Smooth muscle cell of the pulmonary artery (primary cell): Measurements from ENCODE around the gene PCP4. TPM values are rescaled to one million over a fixed set of nuclear protein-coding genes. Genes with fewer than 3 reads are reported as not detected.

Source experiments
- total RNA-seq: library from RNA; depleted of rRNA; stranded (reverse); fragments of >200 nt; gene quantifications from 2 replicates; pipeline ENCODE4 v1.2.3, GENCODE V29; 2014

The PCP4 gene
- total RNA-seq: not detected in 2 replicates

DNA sequence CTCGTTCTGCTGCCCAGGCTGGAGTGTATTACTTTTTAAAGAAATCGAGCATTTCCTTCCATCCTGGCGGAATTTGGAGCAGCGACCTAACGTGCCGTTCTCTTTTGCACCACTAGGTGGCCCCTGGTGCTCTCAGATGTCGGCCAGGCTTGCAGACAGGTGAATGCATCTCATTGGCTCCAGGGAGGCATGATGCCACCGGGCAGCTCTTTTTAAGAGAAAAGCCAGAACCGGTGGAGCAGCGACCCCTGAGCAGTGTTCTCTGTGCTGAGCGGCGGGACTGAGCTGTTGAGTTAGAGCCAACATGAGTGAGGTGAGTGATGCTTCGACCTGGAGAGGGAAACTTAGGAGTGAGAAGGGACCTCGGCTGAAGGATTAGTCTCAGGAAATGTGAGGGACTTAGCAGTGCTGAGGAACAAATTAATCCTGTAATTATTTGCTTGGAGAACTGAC, at the start of gene PCP4:
PCP4 (plus strand) TSS at position 241 of the 453 bp plus-strand sequence; CDS start at position 305, 64 bp downstream.

Other genes with a start within 250 kb of the PCP4 start
- gene IGSF5, start 122.3 kb upstream of the PCP4 start, total RNA-seq: not detected in 2 replicates